GM19035 (cell line): ENCODE data around the gene SPACA1.
"Not testable (repeated sequence)": the region's sequence is repeated elsewhere in the genome, so short reads cannot be mapped to it uniquely, and the experiment has no call there.

Experiments used
- ATAC-seq: cut with Tn5 transposase; IDR thresholded peaks from one replicate; pipeline ENCODE4 v1.9.1; 2021; ENCODE audit not compliant: unreplicated experiment

Gene SPACA1, protein sequence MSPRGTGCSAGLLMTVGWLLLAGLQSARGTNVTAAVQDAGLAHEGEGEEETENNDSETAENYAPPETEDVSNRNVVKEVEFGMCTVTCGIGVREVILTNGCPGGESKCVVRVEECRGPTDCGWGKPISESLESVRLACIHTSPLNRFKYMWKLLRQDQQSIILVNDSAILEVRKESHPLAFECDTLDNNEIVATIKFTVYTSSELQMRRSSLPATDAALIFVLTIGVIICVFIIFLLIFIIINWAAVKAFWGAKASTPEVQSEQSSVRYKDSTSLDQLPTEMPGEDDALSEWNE

DNA sequence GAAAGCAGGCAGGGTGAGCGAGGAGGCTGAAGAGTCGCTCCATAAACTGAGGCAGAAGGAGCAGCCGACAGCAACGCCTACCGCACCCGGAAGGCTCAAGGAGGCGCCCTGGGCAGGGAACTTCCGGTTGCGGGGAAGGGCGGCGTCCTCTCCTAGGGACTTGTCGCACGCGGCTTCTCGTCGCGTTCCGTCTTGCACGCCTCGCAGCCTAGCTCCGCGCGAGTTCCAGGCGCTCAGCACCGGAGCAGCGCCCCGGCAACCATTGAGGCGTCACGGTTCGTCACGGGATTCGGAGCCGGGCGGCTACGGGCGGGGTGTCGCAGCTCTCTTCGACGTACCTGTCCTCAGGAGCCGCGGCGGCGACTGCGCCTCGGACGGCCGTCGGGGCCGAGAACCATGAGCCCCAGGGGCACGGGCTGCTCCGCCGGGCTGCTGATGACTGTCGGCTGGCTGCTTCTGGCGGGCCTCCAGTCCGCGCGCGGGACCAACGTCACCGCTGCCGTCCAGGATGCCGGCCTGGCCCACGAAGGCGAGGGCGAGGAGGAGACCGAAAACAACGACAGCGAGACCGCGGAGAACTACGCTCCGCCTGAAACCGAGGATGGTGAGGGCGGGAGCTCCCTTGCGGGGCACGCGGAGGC is at the start of gene SPACA1:
SPACA1 (plus strand) TSS at position 332 of the 641 bp plus-strand sequence; CDS start at position 397, 65 bp downstream.
- ATAC-seq = no peak

DNA sequence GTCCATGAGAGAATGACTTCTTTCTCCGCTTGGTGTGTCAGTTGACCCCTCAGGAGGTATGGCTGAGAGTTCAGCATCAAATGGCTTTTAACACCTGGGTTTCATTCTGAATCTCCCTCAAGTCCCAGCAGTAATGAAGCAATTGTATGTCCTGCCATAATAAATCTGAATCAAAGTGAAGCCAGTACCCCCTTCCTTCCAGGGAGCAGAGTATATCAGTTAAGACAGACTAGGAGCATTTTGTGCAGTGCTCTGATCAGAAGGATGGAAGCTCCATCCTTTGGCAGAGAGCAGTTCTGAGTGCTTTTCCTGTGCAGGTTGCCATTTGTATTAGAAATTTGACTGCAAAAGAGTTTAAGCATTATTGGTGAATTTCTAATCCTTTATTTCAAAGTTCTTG is 46.9 kb upstream of the SPACA1 start:
- ATAC-seq = no peak

GRCh38 chr6:88001279-88001678 is 46.4 kb upstream of the SPACA1 start:
- ATAC-seq = not testable (repeated sequence)

- ATAC-seq = no peak
These were observed 42.9 kb upstream of the SPACA1 start for GRCh38 chr6:88004707-88005106.

DNA sequence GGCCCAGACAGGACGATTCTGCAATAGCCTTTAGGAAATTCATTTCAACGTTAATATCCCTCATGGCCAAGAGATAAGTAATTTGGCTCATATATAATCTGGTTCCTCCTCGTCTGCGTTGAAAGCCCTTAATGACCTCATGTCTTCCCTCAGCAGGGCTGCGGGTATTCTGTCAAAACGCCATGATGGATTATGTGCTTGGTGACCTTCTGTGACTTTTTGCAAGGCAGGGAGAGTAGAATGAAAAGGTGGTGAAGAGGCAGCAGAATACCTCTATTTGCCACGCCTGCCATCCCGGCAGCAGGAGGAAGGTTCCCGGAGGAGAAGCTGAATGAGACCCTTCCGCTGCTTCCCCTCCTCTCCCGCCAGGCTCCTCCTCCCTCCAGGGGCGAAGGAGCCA is 41.1 kb upstream of the SPACA1 start:
- no peak for ATAC-seq

- no peak for ATAC-seq
These were observed 39.2 kb upstream of the SPACA1 start for GRCh38 chr6:88008411-88008810.

DNA sequence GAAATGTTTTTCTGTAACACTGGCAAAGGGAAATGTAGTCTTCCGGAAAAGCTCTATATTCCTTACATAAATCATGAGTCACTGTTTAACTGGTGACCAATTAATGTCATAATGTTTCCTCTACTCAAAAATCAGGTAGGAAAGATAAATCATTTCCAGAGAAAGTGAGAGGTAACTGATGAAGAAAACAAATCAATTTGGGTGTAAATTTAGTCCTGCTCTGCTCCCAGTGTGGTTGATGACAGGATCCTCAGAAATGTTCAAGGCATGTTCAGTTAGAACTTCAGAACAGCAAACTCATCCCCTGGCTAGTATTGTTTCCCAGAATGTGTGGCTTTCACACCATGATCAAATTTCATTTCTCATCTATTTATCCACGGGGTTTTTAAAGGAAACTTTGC is 38.8 kb upstream of the SPACA1 start:
- ATAC-seq = no peak

DNA sequence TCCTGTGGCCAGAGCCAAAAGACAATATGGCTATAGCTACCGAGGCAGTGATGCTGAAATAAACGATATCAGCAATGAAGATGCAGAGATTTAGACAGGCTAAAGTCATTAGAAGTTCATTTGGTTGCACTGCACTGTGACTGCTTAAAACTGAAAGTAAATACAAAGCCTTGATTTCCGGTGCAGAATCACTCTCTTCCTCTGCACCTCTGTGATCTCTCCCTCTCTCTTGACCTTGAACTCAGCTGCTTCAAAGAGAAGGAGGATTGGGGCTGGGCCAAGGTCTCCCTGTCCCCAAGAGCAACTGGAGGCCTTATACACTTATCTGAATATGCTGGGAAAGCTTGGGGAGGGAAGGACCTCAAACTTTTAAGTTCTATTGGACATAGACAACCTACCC is 34.6 kb upstream of the SPACA1 start:
- no peak for ATAC-seq

DNA sequence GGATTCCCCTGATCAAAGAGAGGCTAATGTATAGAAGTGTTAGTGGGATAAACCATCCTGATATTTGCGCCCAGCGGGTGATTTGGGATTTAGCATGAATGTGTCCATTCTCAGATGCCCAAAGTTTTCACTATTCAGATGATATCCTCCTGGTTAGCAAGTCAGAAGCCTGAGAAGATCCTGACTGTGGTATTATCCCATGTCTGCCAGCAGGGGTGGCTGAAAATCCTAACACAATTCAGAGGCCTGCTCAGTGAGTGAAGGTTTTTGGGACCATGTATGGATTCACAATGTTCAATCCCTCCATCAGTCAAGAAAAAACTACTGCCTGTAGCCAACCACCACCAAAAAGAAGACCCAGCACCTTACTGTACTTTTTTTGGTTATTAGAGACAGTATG is 34.1 kb upstream of the SPACA1 start:
- no peak for ATAC-seq

DNA sequence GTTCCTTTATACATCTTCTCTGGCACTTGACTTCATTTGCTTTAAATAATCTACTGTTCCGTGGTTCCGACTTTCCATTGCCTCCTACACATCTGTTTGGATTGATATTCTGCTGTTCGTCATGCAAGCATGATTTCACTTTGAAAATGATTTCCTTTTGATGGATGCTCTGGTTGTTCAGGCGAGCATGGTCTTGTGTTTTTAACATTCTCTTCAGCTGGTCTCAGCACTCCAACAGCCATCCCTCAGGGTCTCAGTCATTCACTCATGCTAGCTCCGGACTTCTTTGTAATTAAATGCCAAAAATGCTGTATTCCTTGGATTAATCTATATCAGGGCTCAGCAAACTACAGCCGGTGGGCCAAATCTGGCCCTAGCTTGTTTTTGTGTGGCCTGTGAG is 27.2 kb upstream of the SPACA1 start:
- no peak for ATAC-seq

DNA sequence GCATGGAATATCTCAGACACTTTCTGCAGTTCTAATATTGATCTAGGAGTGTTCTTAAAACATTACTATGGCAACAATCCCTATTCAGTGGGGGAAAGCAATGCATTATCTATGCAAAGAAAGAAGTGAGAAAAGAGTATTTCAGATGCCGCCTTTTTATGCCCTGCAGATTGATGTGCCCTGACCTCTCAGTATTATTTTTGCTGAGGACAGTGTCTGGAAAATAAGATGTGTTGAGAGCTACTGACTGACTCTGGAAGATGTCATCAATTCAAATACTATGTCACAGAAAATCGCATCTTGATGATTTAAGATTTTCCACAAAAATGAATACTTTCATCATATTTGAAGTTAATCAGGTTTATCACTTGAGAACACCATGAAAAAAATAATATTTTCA is 22.9 kb upstream of the SPACA1 start:
- no peak for ATAC-seq

GRCh38 chr6:88031550-88031949 is 16.1 kb upstream of the SPACA1 start:
- no peak for ATAC-seq

GRCh38 chr6:88044530-88044929 is 3.1 kb upstream of the SPACA1 start:
- ATAC-seq = no peak

DNA sequence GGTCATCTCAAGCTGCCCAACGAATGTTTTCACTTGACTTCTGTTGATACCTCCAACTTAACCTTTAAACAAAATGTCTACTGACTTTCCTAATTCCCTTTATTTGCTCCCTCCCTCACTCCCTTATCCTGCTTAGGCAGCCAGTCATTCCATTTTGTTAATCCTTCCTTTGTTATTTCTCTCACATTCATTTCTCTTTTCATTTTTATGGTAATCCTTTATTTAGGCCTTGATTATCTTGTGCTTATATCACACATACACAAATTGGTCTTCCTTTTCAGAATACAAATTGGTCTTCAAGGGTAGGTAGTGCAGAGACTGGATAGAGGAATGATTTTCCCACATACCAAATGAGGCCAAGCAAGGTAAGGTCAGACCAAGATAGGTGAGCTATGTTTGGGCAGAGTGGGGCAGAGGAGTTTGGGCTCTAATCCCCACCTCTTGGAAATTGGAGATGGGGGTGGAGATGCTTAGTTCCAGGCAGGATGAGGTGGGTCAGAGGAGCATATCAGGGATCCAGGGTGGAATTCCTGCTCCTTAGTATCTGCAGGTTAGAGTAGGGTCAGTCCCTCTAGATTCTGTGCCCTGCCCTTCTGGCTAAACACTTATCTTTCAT is 2.0 kb upstream of the SPACA1 start:
- no peak for ATAC-seq

DNA sequence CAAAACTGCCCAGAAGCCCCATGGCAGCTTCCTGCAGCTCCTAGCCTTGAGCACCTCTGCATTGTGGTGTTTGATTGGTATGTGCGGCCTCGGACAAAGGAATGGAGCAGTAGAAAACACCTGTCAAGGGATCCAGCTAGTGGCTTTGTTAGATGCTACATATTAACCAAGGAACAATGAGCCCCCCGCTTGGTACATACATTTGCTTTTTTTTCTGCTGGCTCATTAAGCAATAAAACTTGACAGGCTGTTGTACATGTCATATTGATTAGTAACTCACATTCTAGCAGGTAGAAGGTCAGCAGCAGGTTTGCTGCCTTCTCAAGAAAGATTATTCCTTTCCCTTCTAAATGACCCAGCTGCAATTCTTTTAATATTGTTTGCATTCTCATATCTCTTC is 937 bp downstream of the SPACA1 start:
- no peak for ATAC-seq

GRCh38 chr6:88050140-88050818 is 2.6 kb downstream of the SPACA1 start:
- ATAC-seq = no peak

DNA sequence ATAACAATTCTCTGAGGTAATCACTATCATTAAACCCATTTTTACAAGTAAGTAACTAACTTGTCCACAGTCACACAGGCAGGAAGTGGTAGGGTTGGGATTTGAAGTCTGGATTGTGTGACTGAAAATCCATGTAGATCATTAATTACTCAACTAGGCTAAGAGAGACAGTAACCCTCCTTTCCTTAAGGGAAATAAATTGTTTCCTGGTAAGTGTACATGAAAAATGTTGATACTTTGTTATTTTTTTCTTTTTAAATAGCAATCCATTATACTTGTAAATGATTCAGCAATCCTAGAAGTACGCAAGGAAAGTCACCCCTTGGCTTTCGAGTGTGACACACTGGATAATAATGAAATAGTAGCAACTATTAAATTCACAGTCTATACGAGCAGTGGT is 11.6 kb downstream of the SPACA1 start:
- no peak for ATAC-seq

GRCh38 chr6:88062376-88062775 is 14.7 kb downstream of the SPACA1 start:
- no peak for ATAC-seq

- no peak for ATAC-seq
These were observed 24.8 kb downstream of the SPACA1 start for GRCh38 chr6:88072462-88072861.

DNA sequence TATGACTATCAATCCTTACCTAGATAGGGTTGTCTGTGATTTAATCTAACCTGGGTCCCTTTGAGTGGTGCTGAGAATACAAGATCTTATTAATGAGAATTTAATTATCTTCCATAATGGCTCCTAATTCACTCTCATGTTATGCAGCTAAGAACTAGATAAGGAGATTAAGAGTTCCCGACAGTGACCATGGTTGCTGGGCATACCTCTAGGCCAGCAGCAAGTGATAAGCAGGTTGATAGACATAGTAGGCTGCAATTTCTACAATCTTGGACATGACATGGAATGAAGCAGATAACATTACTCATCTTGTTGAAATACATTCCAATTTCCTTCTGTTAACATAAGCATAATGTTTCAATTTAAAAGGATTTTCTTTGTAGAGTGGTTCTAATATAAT is 27.1 kb downstream of the SPACA1 start:
- ATAC-seq = no peak

GRCh38 chr6:88077305-88077704 is 29.7 kb downstream of the SPACA1 start:
- no peak for ATAC-seq

DNA sequence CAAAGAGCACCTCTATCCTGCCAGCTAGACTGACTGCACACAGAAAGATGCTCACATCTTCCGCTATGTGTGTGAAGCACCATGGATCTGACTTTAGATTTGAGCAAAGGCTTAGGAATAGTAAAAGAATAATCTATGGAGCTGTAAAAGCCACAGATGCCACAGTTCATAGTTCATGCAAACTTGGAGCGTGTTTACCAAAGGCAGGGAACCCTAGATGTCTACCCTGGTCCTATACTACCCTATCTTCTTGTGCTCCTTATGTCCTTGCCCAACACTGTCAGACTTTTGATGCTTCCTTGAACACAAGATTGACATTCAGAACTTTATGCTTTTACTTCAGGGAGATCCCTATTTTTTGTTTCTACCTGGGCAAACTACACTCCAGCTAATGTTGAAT is 39.2 kb downstream of the SPACA1 start:
- no peak for ATAC-seq
